ENCODE results near the gene PRDM15.

PRDM15 gene

GRCh38 chr21:41843584-41843983 lies 35.6 kb downstream of the PRDM15 start:
- no peak for DNase-seq (ENCODE audit: low read depth, low spot score)

DNA sequence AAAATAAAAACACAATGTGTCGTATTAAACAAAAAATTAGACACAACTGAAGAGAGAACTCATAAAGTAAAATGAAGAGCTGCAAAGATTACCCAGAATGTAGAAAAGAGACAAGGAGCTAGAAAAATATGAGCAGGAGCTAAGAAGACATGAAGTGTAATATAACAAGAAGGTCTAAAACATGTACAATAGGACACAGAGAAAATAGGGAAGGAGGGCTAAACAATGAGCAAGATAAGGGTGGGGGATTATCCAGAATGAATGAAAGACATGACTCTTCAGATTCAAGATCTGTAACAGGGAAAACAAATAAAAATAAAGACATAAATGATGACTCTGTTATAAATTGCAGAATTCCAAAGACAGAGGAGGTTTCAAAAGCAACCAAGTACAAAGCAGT lies 38.3 kb downstream of the PRDM15 start:
- no peak for DNase-seq (ENCODE audit: low read depth, low spot score)

DNA sequence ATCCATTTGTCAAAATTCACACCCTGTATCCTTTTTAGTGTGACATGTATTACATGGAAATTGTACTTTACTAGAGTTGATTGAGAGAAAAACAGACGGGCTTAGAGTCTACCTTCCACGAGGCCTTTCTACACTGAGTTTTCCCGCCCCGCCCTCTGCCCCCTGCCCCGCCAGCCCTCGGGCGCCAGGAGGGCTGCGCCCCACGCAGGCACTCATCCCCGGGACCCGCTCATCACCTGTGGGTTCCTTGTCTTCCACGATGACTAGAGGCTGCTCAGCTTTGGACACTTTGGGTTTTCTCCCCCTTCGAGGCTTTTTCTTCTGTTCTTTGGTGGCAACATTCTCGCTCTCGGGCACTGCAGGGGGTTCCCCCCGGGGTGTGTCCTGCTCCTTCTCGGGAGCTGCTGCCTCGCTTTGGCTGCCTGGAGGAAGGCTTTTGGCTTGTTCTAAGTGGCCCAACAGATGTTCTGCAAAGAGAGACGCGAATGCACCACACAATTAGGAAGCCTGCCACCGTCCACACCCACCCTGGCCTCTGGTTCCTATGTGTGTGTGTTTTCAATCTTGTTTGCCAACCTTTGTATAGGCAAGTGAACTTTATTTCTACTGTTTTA lies 39.6 kb downstream of the PRDM15 start:
- DNase-seq (ENCODE audit: low read depth, low spot score) = no peak

DNA sequence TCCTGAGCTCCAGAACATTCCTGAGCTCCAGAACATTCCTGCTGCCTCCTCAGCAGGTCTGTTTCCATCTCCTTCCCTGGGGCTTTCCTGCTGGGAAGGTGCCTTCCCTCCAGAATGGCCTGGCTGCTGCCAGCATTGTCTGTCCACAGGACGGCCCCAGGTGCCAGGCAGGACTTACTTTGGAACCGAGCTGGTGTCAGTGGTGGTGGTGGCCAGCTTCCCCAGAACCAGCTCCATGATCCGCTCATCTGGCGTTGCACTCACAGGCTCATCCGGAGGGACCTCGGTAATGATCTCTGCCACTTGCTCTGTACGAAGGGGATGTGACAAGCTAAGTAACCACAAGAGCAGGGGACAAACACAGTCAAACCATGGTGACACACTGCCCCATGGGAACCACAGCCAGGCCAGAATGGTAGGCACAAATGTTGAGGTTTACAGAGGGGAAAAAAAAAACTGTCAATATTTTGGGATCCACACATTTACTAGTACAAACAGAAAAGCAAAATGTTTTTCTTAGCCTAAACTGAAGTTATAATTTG lies 41.3 kb downstream of the PRDM15 start:
- DNase-seq (ENCODE audit: low read depth, low spot score) = no peak

- DNase-seq (ENCODE audit: low read depth, low spot score) = no peak
These were observed 42.8 kb downstream of the PRDM15 start for GRCh38 chr21:41836166-41837015.

GRCh38 chr21:41835711-41836154 lies 43.4 kb downstream of the PRDM15 start:
- DNase-seq (ENCODE audit: low read depth, low spot score) = no peak

- DNase-seq (ENCODE audit: low read depth, low spot score) = no peak
These were observed 44.0 kb downstream of the PRDM15 start for GRCh38 chr21:41834926-41835663.

DNA sequence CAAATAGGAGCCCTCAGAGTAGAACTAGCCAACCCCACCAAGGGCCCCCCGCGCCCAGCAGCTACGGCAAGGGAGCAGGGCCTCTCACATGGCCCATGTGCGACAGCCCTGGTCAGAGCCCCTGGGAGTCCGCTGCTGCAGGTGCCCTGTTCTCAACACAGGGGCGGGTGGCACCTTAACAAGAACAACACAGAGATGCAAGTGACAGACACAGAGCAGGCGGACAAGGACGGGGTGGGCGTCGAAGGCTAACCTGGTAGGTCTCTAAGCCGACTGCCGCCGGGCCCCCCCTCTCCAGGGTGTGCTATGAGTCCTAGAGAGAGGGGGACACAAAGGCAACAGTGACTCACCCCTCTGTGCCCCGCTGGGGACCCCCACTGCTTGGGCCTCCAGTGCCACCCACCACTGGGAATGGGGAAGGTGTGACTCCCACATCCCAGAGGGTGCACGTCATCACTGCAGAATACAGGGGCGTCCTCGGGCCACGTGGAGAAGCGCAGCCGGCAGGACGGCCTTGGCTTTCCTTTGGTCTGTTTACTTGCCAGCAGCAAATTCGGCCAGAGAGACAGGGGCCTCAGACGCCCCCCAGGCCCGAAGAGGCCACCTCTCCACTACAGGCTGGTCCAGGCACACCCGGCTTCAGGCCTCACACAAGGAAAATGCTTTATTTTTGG lies 44.8 kb downstream of the PRDM15 start:
- DNase-seq (ENCODE audit: low read depth, low spot score) = no peak

DNA sequence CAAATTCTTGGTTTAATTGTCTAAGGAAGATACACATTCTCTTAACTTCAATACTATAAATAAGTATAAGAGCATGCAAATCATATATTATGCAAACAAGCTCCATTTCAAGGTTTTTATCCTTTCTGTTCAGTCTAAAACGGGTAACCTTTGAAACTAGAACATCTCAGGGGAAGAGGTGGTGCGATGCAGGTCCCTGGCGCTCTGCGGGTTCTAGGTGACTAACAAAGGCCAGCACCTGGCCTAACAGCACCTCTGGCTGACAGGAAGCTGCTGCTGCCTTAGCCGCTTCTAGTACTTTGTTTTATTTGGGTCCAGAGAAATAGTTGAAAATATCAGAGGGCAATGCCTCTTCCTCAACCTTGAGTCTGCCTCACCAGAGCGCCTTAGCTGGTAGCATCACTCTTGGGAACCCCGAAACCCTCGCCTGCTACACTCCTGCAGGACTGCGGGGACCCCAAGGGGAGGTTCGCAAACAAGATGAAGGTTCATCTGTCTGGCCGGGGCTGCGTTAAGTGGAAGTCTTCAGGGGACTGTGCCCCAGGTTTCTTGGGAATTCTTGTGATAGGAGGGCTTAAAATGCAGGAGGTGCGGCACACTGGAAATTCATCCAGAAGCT lies 45.5 kb downstream of the PRDM15 start:
- no peak for DNase-seq (ENCODE audit: low read depth, low spot score)

- no peak for DNase-seq (ENCODE audit: low read depth, low spot score)
These were observed 46.3 kb downstream of the PRDM15 start for GRCh38 chr21:41832596-41833496.

DNA sequence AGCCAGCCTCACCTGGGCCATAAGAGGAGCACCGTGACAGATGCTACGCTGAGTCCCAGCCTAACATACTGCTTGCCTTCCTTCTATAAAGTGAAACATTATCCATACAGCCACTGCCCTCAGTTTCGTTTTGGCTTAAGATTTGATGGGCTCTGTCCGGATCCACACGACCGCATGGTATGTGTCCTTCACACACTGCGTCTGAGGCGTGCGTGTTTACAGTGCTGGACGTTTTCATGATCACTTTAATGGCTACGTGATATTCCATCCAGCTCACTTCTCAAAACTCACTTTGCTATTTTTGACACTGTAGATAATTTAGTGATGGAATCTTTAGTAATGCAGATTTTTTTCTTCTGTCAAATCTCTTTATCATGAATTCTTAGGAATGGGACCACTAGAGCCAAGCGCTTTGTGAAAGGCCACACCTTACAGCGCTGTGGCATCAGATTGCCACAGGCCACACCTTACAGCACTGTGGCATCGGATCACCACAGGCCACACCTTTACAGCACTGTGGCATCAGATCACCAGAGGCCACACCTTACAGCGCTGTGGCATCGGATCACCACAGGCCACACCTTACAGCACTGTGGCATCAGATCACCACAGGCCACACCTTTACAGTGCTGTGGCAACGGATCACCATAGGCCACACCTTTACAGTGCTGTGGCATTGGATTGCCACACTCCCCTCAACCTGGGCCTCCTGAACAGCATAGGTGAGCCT lies 47.1 kb downstream of the PRDM15 start:
- no peak for DNase-seq (ENCODE audit: low read depth, low spot score)

DNA sequence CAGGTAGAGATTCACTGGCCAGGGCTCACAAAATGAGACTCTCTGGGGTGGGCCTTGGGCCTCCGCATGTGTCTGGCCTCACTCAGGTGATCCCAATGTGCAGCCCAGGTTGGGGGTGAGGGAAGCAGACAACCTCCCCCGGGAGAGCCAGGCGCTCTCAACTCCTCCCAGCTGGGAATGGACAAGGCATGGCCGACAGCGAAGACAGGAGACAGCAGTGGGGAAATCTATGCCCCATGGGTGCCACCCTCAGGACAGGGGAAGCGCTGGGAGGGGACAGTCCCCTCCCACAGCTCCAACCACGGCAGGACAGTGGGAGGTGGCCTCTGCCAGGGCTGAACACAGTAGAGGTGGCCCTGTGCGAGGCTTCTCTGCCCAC lies 47.7 kb downstream of the PRDM15 start:
- no peak for DNase-seq (ENCODE audit: low read depth, low spot score)

GRCh38 chr21:41830764-41831452 lies 48.2 kb downstream of the PRDM15 start:
- DNase-seq (ENCODE audit: low read depth, low spot score) = no peak

GRCh38 chr21:41830145-41830707 lies 48.9 kb downstream of the PRDM15 start:
- no peak for DNase-seq (ENCODE audit: low read depth, low spot score)

- no peak for DNase-seq (ENCODE audit: low read depth, low spot score)
These were observed 50.2 kb downstream of the PRDM15 start for GRCh38 chr21:41828884-41829360.

DNA sequence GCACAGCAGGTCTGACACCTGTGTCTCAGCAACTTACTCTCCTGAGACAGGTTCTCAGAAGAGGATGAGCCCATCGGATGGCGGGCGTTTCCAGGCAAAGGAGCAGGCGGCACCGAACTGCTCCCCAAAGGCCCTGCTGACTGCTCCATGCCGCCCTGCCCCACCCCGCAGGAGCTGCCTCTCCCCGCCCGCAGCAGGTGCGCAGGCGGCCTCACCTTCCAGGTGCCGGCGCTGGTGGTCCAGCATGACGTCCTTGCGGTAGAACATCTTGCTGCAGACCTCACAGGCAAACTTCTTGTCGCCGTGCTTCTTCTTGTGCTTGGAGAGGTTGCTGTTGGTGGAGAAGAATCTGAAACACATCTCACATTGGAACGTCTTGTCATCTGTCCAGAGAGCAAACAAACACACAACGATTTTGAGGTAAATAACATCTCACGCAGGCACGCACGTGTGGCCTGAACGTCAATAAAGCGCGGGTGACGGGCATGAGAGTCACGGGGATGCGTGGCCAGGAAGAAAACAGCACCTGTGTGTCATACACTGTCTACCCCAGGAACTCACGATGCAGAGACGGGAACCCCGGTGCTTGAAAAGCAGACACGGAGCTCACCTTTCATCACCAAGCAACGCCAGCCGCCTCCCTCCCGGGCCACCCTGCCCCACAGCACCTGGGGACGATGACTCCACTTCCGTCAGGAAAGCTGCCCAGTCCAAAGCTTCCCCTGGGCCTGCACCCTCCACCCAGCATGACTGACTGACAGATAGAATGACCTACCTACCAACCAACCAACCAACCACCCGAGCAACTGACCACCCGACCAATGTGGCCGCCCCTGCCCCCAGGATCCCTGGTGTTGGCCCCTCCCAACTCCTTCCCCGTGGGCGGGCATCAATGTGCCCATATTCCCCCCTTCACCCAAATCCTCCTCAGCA lies 50.9 kb downstream of the PRDM15 start:
- no peak for DNase-seq (ENCODE audit: low read depth, low spot score)

DNA sequence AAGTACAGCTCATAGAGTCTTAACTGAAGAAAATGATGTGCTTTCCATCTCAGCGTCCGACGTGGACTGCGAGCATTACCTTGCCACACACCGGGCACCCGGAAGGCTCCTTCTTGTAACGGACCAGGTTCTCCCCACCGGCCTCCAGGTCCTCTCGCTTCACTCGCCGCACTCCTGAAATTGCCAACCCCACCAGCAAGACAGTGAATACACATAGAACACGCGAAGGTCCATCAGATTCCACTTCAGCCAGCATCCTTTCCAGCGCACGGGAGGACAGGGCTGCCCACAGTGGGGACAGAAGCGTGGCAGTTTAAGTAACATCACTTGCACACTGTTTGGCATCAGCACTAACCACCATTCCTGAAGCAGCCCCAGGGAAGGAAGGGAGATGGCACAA lies 53.3 kb downstream of the PRDM15 start:
- DNase-seq (ENCODE audit: low read depth, low spot score) = no peak
